GM12892 (cell line): Measurements from ENCODE around the gene PDLIM7.

Experiments used
- POLR2A ChIP-seq: IDR thresholded peaks from 2 replicates; pipeline ENCODE4 v1.6.1; 2011; ENCODE audit warnings: low read depth, low read length, control low read depth
- POLR2AphosphoS5 ChIP-seq: IDR thresholded peaks from 2 replicates; pipeline ENCODE4 v1.6.1; 2011; ENCODE audit warnings: low read depth, low read length, control low read depth
- TAF1 ChIP-seq: IDR thresholded peaks from 2 replicates; pipeline ENCODE4 v1.6.1; 2011; ENCODE audit warnings: low read depth, mild to moderate bottlenecking, control low read depth, low read length, borderline replicate concordance

GRCh38 chr5:177435847-177436536 lies 61.4 kb downstream of the PDLIM7 start:
- TF ChIP-seq POLR2A (no peak), POLR2AphosphoS5 (no peak), TAF1 (no peak)
